Thyroid gland (tissue), 4 donors: ENCODE results near the gene ZCWPW1. TPM values are rescaled to one million over a fixed set of nuclear protein-coding genes. Genes with fewer than 3 reads are reported as not detected.

Experiments
- DNase-seq, 2 donors: peaks; one replicate each; pipeline ENCODE4 v3.0.0-alpha.2; 2019
- H3K27ac ChIP-seq, 3 donors: fragments of 200-600 bp; sonication (generic); 1 replicate in 2 of 3; 2 replicates in 1 of 3; pipeline ENCODE4 v1.5.1; 2016 to 2019; ENCODE audit warnings: mild to moderate bottlenecking in 1 of 3, moderate library complexity in 1 of 3
- H3K27me3 ChIP-seq: fragments of 200-600 bp; sonication (generic); one replicate; pipeline ENCODE4 v1.5.1; 2019
- H3K36me3 ChIP-seq, 2 donors: fragments of 200-600 bp; sonication (generic); one replicate each; pipeline ENCODE4 v1.5.1; 2016 to 2019
- H3K4me1 ChIP-seq, 2 donors: fragments of 200-600 bp; sonication (generic); one replicate each; pipeline ENCODE4 v1.5.1; 2017 to 2019
- H3K4me3 ChIP-seq, 3 donors: fragments of 200-600 bp; sonication (generic); replicated peaks in 1 of 3; 1 replicate in 2 of 3; 2 replicates in 1 of 3; pipeline ENCODE4 v1.5.1; 2016; ENCODE audit warnings: mild to moderate bottlenecking in 1 of 3
- H3K9me3 ChIP-seq: fragments of 200-600 bp; sonication (generic); one replicate; pipeline ENCODE4 v1.5.1; 2017
- CTCF ChIP-seq, 6 experiments: fragments of 200-600 bp in 3 of 6; fragments of 450-650 bp in 3 of 6; sonication (generic) in 3 of 6; IDR thresholded peaks; one replicate each; pipeline ENCODE4 v1.5.1; 2016 to 2019; ENCODE audit warnings: antibody characterized with exemption in 6 of 6, mild to moderate bottlenecking in 2 of 6, inconsistent platforms in 1 of 6, moderate library complexity in 1 of 6
- POLR2A ChIP-seq, 2 donors: fragments of 450-650 bp; IDR thresholded peaks; one replicate each; pipeline ENCODE4 v1.6.1; 2017; ENCODE audit warnings: antibody characterized with exemption in 2 of 2, mild to moderate bottlenecking in 2 of 2, moderate library complexity in 1 of 2
- WGBS, 2 donors: methylation state at CpG; one replicate each; pipeline ENCODE4 v1.1.5; 2017; 5-methylcytosine and 5-hydroxymethylcytosine counted together
- intact Hi-C: fragments of 100-400 bp; cut with DNase I; formaldehyde crosslinking; loops from one replicate; pipeline ENCODE4 v1.15.1; 2023
- total RNA-seq, 4 donors: library from RNA; depleted of rRNA; stranded (reverse); fragments of >200 nt; gene quantifications; one replicate each; pipeline ENCODE4 v1.2.3, GENCODE V29; 2016

ZCWPW1 gene
- total RNA-seq, 4 donors from 2014 or later, result 3.6 to 7.1 (median 4.3) TPM

- whole genome bisulfite sequencing, 2 donors, result 96% methylated on average over 5 to 8 of the region's 8 CpGs
- intact Hi-C loops, result no loop called here
These were observed 69.7 kb downstream of the ZCWPW1 start for GRCh38 chr7:100358857-100359212.

GRCh38 chr7:100358027-100358856 is 70.3 kb downstream of the ZCWPW1 start, which contains the start of gene PILRB:
PILRB (plus strand) TSS chr7:100358117; CDS start chr7:100358303, 186 bp downstream.
- Histone ChIP-seq H3K27me3 (no peaks in the 10 kb centered on the region), H3K4me3 (no peak within 1 kb of the TSS), H3K9me3 (no peaks in the 10 kb centered on the region), H3K4me1 (no peaks in the 10 kb centered on the region), H3K27ac (no peak within 1 kb of the TSS), H3K36me3 (peaks cover 71 to 89% of the 10 kb centered on the region in 2 donors)
- TF ChIP-seq POLR2A (IDR thresholded peaks at IDR 0.05), result no peak
- TF ChIP-seq CTCF (IDR thresholded peaks at IDR 0.05), result no peak
- 73 to 78% methylated on average over 5 to 9 of the region's 11 CpGs for WGBS, 2 donors
- DNase-seq, result no peak
- intact Hi-C loops, result no loop called here

More at GRCh38 chr7:100358857-100359212, 69.7 kb downstream of the ZCWPW1 start:
- Histone ChIP-seq H3K27me3 (no peaks in the 10 kb centered on the region), H3K4me3 (no peak overlapping the region), H3K27ac (no peak overlapping the region), H3K9me3 (no peaks in the 10 kb centered on the region), H3K4me1 (no peaks in the 10 kb centered on the region), H3K36me3 (peaks cover 65 to 83% of the 10 kb centered on the region in 2 donors)
- DNase-seq, result no peak
- no peak for TF ChIP-seq CTCF (IDR thresholded peaks at IDR 0.05)
- TF ChIP-seq POLR2A (IDR thresholded peaks at IDR 0.05), result no peak

- no peak for DNase-seq
- 82 to 89% methylated on average over 3 to 4 of the region's 6 CpGs for WGBS, 2 donors
- TF ChIP-seq POLR2A (IDR thresholded peaks at IDR 0.05) (no peak), CTCF (IDR thresholded peaks at IDR 0.05) (no peak)
- no peak overlapping the region for H3K4me3 ChIP-seq
- H3K27me3 ChIP-seq, result no peaks in the 10 kb centered on the region
- intact Hi-C loops, result no loop called here
- H3K9me3 ChIP-seq, result no peaks in the 10 kb centered on the region
- H3K4me1 ChIP-seq, result no peaks in the 10 kb centered on the region
- peaks cover 75 to 90% of the 10 kb centered on the region in 2 donors for H3K36me3 ChIP-seq
- no peak overlapping the region for H3K27ac ChIP-seq
These were observed 71.4 kb downstream of the ZCWPW1 start for GRCh38 chr7:100357131-100357561.

- H3K36me3 ChIP-seq, result peaks cover 73 to 88% of the 10 kb centered on the region in 2 donors
- no peak for DNase-seq
These were observed 72.0 kb downstream of the ZCWPW1 start for GRCh38 chr7:100356416-100357068.

More at GRCh38 chr7:100356416-100357068, 72.0 kb downstream of the ZCWPW1 start:
- WGBS, 2 donors, result 91 to 95% methylated on average over 6 to 8 of the region's 8 CpGs
- no peak overlapping the region for H3K27ac ChIP-seq
- TF ChIP-seq POLR2A (IDR thresholded peaks at IDR 0.05), result no peak
- TF ChIP-seq CTCF (IDR thresholded peaks at IDR 0.05), result no peak
- intact Hi-C loops, result no loop called here
- H3K4me3 ChIP-seq, result no peak overlapping the region
- H3K4me1 ChIP-seq, result no peaks in the 10 kb centered on the region
- H3K9me3 ChIP-seq, result no peaks in the 10 kb centered on the region
- no peaks in the 10 kb centered on the region for H3K27me3 ChIP-seq
